HFFc6 (cell line): ENCODE data around the gene VMAC. TPM values are rescaled to one million over a fixed set of nuclear protein-coding genes. Genes with fewer than 3 reads are reported as not detected.

Experiments
- DNase-seq: peaks from one replicate; pipeline ENCODE4 v3.0.0-alpha.2; 2018
- H3K27ac Mint-ChIP-seq: 2 replicates; pipeline ENCODE4 v1.8.0; 2020; ENCODE audit warnings: mild to moderate bottlenecking, mixed read lengths
- H3K27me3 Mint-ChIP-seq: 2 replicates; pipeline ENCODE4 v1.8.0; 2021; ENCODE audit warnings: mild to moderate bottlenecking, moderate library complexity, mixed read lengths; ENCODE audit not compliant: insufficient read depth
- H3K36me3 Mint-ChIP-seq: 2 replicates; pipeline ENCODE4 v1.8.0; 2021; ENCODE audit warnings: low read depth, mixed read lengths
- H3K4me1 Mint-ChIP-seq: 2 replicates; pipeline ENCODE4 v1.8.0; 2020; ENCODE audit warnings: low read depth, mixed read lengths
- H3K4me3 Mint-ChIP-seq: 2 replicates; pipeline ENCODE4 v1.8.0; 2020; ENCODE audit warnings: mild to moderate bottlenecking, moderate library complexity, mixed read lengths
- H3K9me3 Mint-ChIP-seq: 2 replicates; pipeline ENCODE4 v1.8.0; 2020; ENCODE audit warnings: mild to moderate bottlenecking, mixed read lengths
- total RNA-seq, 6 experiments: library from RNA; stranded (reverse); fragmentation: NEBNext Ultra II Directional; extraction: Animal tissue kit (Norgen Biotek cat#: 25700); gene quantifications; 2 replicates in 1 of 6; 3 replicates in 5 of 6; pipeline ENCODE4 v1.2.3, GENCODE V29; 2021
- TF ChIP-seq, protein P1 (sequence below): fragments of 200-600 bp; sonication (generic); IDR thresholded peaks from 2 replicates; pipeline ENCODE4 v1.5.0; 2021; ENCODE audit warnings: antibody characterized with exemption, mild to moderate bottlenecking

The VMAC gene
- total RNA-seq, 6 experiments from 2014 or later: 1.8 to 2.4 (median 1.9) TPM

DNA sequence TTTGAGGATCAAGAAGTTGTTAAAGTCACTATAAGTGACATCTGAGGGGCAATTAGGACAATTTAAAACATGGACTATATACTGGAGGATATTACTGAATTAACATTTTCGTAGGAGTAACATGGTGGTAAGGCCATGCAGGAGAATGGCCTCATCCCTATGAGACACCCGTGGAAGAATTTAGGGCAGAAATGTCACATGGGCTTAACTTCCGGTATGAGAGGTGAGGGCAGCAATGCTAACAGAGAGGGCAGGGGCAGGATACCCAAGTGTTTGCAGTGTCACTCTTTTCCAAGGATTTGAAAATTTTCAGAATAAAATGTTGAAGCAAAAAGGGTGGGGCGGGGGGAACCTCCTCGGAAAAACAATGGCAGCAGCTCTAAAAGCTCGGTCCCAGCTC, 49.6 kb downstream of the VMAC start:
- Mint-ChIP-seq H3K4me1 (peaks cover 55% of the 10 kb centered on the region), H3K4me3 (peak overlapping the region; percentile 29; the same call in 1 of the 2 replicates), H3K27me3 (peaks cover 1% of the 10 kb centered on the region), H3K27ac (peak overlapping the region; percentile 80), H3K36me3 (peaks cover 10% of the 10 kb centered on the region), H3K9me3 (no peaks in the 10 kb centered on the region)
- DNase-seq: no peak
- TF ChIP-seq, protein P1, sequence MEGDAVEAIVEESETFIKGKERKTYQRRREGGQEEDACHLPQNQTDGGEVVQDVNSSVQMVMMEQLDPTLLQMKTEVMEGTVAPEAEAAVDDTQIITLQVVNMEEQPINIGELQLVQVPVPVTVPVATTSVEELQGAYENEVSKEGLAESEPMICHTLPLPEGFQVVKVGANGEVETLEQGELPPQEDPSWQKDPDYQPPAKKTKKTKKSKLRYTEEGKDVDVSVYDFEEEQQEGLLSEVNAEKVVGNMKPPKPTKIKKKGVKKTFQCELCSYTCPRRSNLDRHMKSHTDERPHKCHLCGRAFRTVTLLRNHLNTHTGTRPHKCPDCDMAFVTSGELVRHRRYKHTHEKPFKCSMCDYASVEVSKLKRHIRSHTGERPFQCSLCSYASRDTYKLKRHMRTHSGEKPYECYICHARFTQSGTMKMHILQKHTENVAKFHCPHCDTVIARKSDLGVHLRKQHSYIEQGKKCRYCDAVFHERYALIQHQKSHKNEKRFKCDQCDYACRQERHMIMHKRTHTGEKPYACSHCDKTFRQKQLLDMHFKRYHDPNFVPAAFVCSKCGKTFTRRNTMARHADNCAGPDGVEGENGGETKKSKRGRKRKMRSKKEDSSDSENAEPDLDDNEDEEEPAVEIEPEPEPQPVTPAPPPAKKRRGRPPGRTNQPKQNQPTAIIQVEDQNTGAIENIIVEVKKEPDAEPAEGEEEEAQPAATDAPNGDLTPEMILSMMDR: no peak

- Mint-ChIP-seq H3K27ac (peak overlapping the region; percentile 23; the same call in 1 of the 2 replicates), H3K9me3 (no peaks in the 10 kb centered on the region), H3K4me3 (no peak overlapping the region), H3K36me3 (peaks cover 5% of the 10 kb centered on the region; the same call in 1 of the 2 replicates), H3K4me1 (peaks cover 63% of the 10 kb centered on the region), H3K27me3 (peaks cover 1% of the 10 kb centered on the region)
- no peak for DNase-seq
- TF ChIP-seq, protein P1: no peak
These were observed 50.9 kb downstream of the VMAC start for GRCh38 chr19:5955636-5955935.

DNA sequence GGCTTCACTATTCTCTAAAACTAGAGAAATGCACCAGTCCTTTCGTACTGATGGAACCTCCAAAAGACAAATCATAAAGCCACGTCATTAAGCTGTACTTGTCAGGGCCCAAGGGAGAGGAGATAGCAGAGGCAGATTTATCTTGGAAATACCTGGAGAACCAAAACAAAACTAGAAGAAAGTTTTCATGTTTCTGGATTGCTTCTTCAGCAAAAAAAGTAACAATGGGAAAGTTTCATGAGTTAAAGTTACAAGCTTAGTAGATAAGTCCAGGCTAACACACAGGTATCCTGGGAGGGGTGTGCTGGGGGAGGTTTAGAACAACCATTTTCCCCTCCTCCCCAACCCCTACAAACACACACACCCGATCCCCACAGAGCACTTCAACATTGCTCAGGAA, 51.7 kb downstream of the VMAC start:
- peaks cover 63% of the 10 kb centered on the region for H3K4me1 Mint-ChIP-seq
- TF ChIP-seq, protein P1: no peak
- no peak for DNase-seq
- no peaks in the 10 kb centered on the region for H3K9me3 Mint-ChIP-seq
- H3K27ac Mint-ChIP-seq: no peak overlapping the region
- no peak overlapping the region for H3K4me3 Mint-ChIP-seq
- peaks cover 1% of the 10 kb centered on the region for H3K27me3 Mint-ChIP-seq
- peaks cover 5% of the 10 kb centered on the region; the same call in 1 of the 2 replicates for H3K36me3 Mint-ChIP-seq

- TF ChIP-seq, protein P1: no peak
- Mint-ChIP-seq H3K9me3 (no peaks in the 10 kb centered on the region), H3K36me3 (peaks cover 5% of the 10 kb centered on the region; the same call in 1 of the 2 replicates), H3K27ac (no peak overlapping the region), H3K4me3 (no peak overlapping the region), H3K27me3 (peaks cover 1% of the 10 kb centered on the region), H3K4me1 (peaks cover 64% of the 10 kb centered on the region)
- DNase-seq: no peak
These were observed 52.1 kb downstream of the VMAC start for GRCh38 chr19:5956728-5957127.

GRCh38 chr19:5957170-5957569, 52.5 kb downstream of the VMAC start:
- H3K36me3 Mint-ChIP-seq: peaks cover 5% of the 10 kb centered on the region; the same call in 1 of the 2 replicates
- peaks cover 69% of the 10 kb centered on the region for H3K4me1 Mint-ChIP-seq
- DNase-seq: peak; percentile 32
- H3K27ac Mint-ChIP-seq: no peak overlapping the region
- TF ChIP-seq, protein P1: no peak
- H3K27me3 Mint-ChIP-seq: peaks cover 1% of the 10 kb centered on the region
- no peak overlapping the region for H3K4me3 Mint-ChIP-seq
- H3K9me3 Mint-ChIP-seq: no peaks in the 10 kb centered on the region
